B cell (primary cell): ENCODE results near the gene DLG2.

Experiments
- EZH2 ChIP-seq: IDR thresholded peaks from 2 replicates; pipeline ENCODE4 v1.6.1; 2012; ENCODE audit warnings: borderline replicate concordance, low read depth, mild to moderate bottlenecking, moderate library complexity, low read length; ENCODE audit not compliant: insufficient read depth, poor library complexity, severe bottlenecking
- TF ChIP-seq, protein P1 (sequence below): fragments of 200-600 bp; IDR thresholded peaks from one replicate; pipeline ENCODE4 v1.8.0; 2022; ENCODE audit warnings: antibody characterized with exemption, mild to moderate bottlenecking

GRCh38 chr11:83865636-83866461, 1761.3 kb downstream of the DLG2 start:
- no peak for TF ChIP-seq EZH2
- TF ChIP-seq, protein P1, sequence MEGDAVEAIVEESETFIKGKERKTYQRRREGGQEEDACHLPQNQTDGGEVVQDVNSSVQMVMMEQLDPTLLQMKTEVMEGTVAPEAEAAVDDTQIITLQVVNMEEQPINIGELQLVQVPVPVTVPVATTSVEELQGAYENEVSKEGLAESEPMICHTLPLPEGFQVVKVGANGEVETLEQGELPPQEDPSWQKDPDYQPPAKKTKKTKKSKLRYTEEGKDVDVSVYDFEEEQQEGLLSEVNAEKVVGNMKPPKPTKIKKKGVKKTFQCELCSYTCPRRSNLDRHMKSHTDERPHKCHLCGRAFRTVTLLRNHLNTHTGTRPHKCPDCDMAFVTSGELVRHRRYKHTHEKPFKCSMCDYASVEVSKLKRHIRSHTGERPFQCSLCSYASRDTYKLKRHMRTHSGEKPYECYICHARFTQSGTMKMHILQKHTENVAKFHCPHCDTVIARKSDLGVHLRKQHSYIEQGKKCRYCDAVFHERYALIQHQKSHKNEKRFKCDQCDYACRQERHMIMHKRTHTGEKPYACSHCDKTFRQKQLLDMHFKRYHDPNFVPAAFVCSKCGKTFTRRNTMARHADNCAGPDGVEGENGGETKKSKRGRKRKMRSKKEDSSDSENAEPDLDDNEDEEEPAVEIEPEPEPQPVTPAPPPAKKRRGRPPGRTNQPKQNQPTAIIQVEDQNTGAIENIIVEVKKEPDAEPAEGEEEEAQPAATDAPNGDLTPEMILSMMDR, result no peak
